ENCODE results near the gene CPSF6. TPM values are rescaled to one million over a fixed set of nuclear protein-coding genes. Genes with fewer than 3 reads are reported as not detected.
"Not testable (repeated sequence)": the region's sequence is repeated elsewhere in the genome, so short reads cannot be mapped to it uniquely, and the experiment has no call there.

Gene CPSF6
- polyA plus RNA-seq (2012; ENCODE audit: low read depth, missing spikeins), result 67.5 TPM

GRCh38 chr12:69239352-69239921, at the start of gene CPSF6:
Gene CPSF6 (plus strand): TSS chr12:69239569. CDS start chr12:69239647, 78 bp downstream.
- TF ChIP-seq PAX5 (IDR thresholded peaks at IDR 0.05; ENCODE audit: insufficient read depth, low read length, severe bottlenecking) (no peak), POLR2A (IDR thresholded peaks at IDR 0.05; ENCODE audit: low read depth, low read length) (peak; percentile 66), POLR2AphosphoS5 (IDR thresholded peaks at IDR 0.05; ENCODE audit: low read depth, low read length) (peak; percentile 66; the same call in 1 of the 2 replicates)
- DNase-seq (ENCODE audit: insufficient read length, low spot score) (peak; percentile 79), FAIRE-seq (peak; percentile 93)

- no peak for TF ChIP-seq POLR2AphosphoS5 (IDR thresholded peaks at IDR 0.05; ENCODE audit: low read depth, low read length)
- TF ChIP-seq SPI1 (IDR thresholded peaks at IDR 0.05; ENCODE audit: low read depth, low read length), result no peak
- TF ChIP-seq POU2F2 (IDR thresholded peaks at IDR 0.05; ENCODE audit: low read depth, low read length), result no peak
- TF ChIP-seq PAX5 (IDR thresholded peaks at IDR 0.05; ENCODE audit: insufficient read depth, low read length, severe bottlenecking), result no peak
- no peak for TF ChIP-seq POLR2A (IDR thresholded peaks at IDR 0.05; ENCODE audit: low read depth, low read length)
- no peak for TF ChIP-seq TAF1 (IDR thresholded peaks at IDR 0.05; ENCODE audit: low read depth, low read length)
- DNase-seq (ENCODE audit: insufficient read length, low spot score), result no peak
- no peak for FAIRE-seq
Measured at GRCh38 chr12:69196302-69197288, 42.8 kb upstream of the CPSF6 start.

- FAIRE-seq; DNase-seq (ENCODE audit: insufficient read length, low spot score): not testable (repeated sequence)
Measured at GRCh38 chr12:69199976-69200375, 39.4 kb upstream of the CPSF6 start.

GRCh38 chr12:69204191-69204590, 35.2 kb upstream of the CPSF6 start:
- no peak for DNase-seq (ENCODE audit: insufficient read length, low spot score)
- no peak for FAIRE-seq
- TF ChIP-seq PAX5 (IDR thresholded peaks at IDR 0.05; ENCODE audit: insufficient read depth, low read length, severe bottlenecking) (no peak), POLR2AphosphoS5 (IDR thresholded peaks at IDR 0.05; ENCODE audit: low read depth, low read length) (no peak), POU2F2 (IDR thresholded peaks at IDR 0.05; ENCODE audit: low read depth, low read length) (no peak), POLR2A (IDR thresholded peaks at IDR 0.05; ENCODE audit: low read depth, low read length) (no peak), TAF1 (IDR thresholded peaks at IDR 0.05; ENCODE audit: low read depth, low read length) (no peak), SPI1 (IDR thresholded peaks at IDR 0.05; ENCODE audit: low read depth, low read length) (no peak)

- DNase-seq (ENCODE audit: insufficient read length, low spot score), result no peak
- no peak for FAIRE-seq
- TF ChIP-seq TAF1 (IDR thresholded peaks at IDR 0.05; ENCODE audit: low read depth, low read length) (no peak), POU2F2 (IDR thresholded peaks at IDR 0.05; ENCODE audit: low read depth, low read length) (no peak), POLR2AphosphoS5 (IDR thresholded peaks at IDR 0.05; ENCODE audit: low read depth, low read length) (no peak), POLR2A (IDR thresholded peaks at IDR 0.05; ENCODE audit: low read depth, low read length) (no peak), SPI1 (IDR thresholded peaks at IDR 0.05; ENCODE audit: low read depth, low read length) (no peak), PAX5 (IDR thresholded peaks at IDR 0.05; ENCODE audit: insufficient read depth, low read length, severe bottlenecking) (no peak)
Measured at GRCh38 chr12:69210661-69211060, 28.7 kb upstream of the CPSF6 start.

- FAIRE-seq (no peak), DNase-seq (ENCODE audit: insufficient read length, low spot score) (no peak)
- TF ChIP-seq POLR2AphosphoS5 (IDR thresholded peaks at IDR 0.05; ENCODE audit: low read depth, low read length) (no peak), PAX5 (IDR thresholded peaks at IDR 0.05; ENCODE audit: insufficient read depth, low read length, severe bottlenecking) (no peak), SPI1 (IDR thresholded peaks at IDR 0.05; ENCODE audit: low read depth, low read length) (no peak), POU2F2 (IDR thresholded peaks at IDR 0.05; ENCODE audit: low read depth, low read length) (no peak), TAF1 (IDR thresholded peaks at IDR 0.05; ENCODE audit: low read depth, low read length) (no peak), POLR2A (IDR thresholded peaks at IDR 0.05; ENCODE audit: low read depth, low read length) (no peak)
Measured at GRCh38 chr12:69211160-69211559, 28.2 kb upstream of the CPSF6 start.

- FAIRE-seq, result no peak
- DNase-seq (ENCODE audit: insufficient read length, low spot score), result no peak
- TF ChIP-seq TAF1 (IDR thresholded peaks at IDR 0.05; ENCODE audit: low read depth, low read length) (no peak), PAX5 (IDR thresholded peaks at IDR 0.05; ENCODE audit: insufficient read depth, low read length, severe bottlenecking) (no peak), POU2F2 (IDR thresholded peaks at IDR 0.05; ENCODE audit: low read depth, low read length) (no peak), POLR2A (IDR thresholded peaks at IDR 0.05; ENCODE audit: low read depth, low read length) (no peak), POLR2AphosphoS5 (IDR thresholded peaks at IDR 0.05; ENCODE audit: low read depth, low read length) (no peak), SPI1 (IDR thresholded peaks at IDR 0.05; ENCODE audit: low read depth, low read length) (no peak)
Measured at GRCh38 chr12:69214169-69214568, 25.2 kb upstream of the CPSF6 start.

- no peak for DNase-seq (ENCODE audit: insufficient read length, low spot score)
- TF ChIP-seq POLR2AphosphoS5 (IDR thresholded peaks at IDR 0.05; ENCODE audit: low read depth, low read length) (no peak), POLR2A (IDR thresholded peaks at IDR 0.05; ENCODE audit: low read depth, low read length) (no peak), TAF1 (IDR thresholded peaks at IDR 0.05; ENCODE audit: low read depth, low read length) (no peak), POU2F2 (IDR thresholded peaks at IDR 0.05; ENCODE audit: low read depth, low read length) (no peak), PAX5 (IDR thresholded peaks at IDR 0.05; ENCODE audit: insufficient read depth, low read length, severe bottlenecking) (no peak), SPI1 (IDR thresholded peaks at IDR 0.05; ENCODE audit: low read depth, low read length) (no peak)
- FAIRE-seq, result no peak
Measured at GRCh38 chr12:69225251-69225910, 14.0 kb upstream of the CPSF6 start.

GRCh38 chr12:69231479-69231878, 7.9 kb upstream of the CPSF6 start:
- FAIRE-seq (no peak), DNase-seq (ENCODE audit: insufficient read length, low spot score) (no peak)
- TF ChIP-seq SPI1 (IDR thresholded peaks at IDR 0.05; ENCODE audit: low read depth, low read length) (no peak), TAF1 (IDR thresholded peaks at IDR 0.05; ENCODE audit: low read depth, low read length) (no peak), PAX5 (IDR thresholded peaks at IDR 0.05; ENCODE audit: insufficient read depth, low read length, severe bottlenecking) (no peak), POU2F2 (IDR thresholded peaks at IDR 0.05; ENCODE audit: low read depth, low read length) (no peak), POLR2AphosphoS5 (IDR thresholded peaks at IDR 0.05; ENCODE audit: low read depth, low read length) (no peak), POLR2A (IDR thresholded peaks at IDR 0.05; ENCODE audit: low read depth, low read length) (no peak)
